Measurements from ENCODE around the gene SLC6A6. TPM values are rescaled to one million over a fixed set of nuclear protein-coding genes. Genes with fewer than 3 reads are reported as not detected.

SLC6A6 gene
- total and polyA plus RNA-seq, 4 donors: 0.92 to 7.2 (median 2.9) TPM

- no peaks in the 10 kb centered on the region for H3K9me3 ChIP-seq (ENCODE audit: control insufficient read depth in 4 of 4, low read length in 3 of 4)
- H3K36me3 ChIP-seq (ENCODE audit: control insufficient read depth in 4 of 4, insufficient read depth in 3 of 4, low read depth in 1 of 4, low read length in 3 of 4): no peaks in the 10 kb centered on the region
- H3K27me3 ChIP-seq (ENCODE audit: control insufficient read depth in 4 of 4, insufficient read depth in 4 of 4, low read length in 3 of 4): peaks cover 0 to 4% (median 1%) of the 10 kb centered on the region in 4 donors
- TF ChIP-seq, protein P1, sequence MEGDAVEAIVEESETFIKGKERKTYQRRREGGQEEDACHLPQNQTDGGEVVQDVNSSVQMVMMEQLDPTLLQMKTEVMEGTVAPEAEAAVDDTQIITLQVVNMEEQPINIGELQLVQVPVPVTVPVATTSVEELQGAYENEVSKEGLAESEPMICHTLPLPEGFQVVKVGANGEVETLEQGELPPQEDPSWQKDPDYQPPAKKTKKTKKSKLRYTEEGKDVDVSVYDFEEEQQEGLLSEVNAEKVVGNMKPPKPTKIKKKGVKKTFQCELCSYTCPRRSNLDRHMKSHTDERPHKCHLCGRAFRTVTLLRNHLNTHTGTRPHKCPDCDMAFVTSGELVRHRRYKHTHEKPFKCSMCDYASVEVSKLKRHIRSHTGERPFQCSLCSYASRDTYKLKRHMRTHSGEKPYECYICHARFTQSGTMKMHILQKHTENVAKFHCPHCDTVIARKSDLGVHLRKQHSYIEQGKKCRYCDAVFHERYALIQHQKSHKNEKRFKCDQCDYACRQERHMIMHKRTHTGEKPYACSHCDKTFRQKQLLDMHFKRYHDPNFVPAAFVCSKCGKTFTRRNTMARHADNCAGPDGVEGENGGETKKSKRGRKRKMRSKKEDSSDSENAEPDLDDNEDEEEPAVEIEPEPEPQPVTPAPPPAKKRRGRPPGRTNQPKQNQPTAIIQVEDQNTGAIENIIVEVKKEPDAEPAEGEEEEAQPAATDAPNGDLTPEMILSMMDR (IDR thresholded peaks at IDR 0.05; ENCODE audit: low read depth, low read length, missing input control): no peak
- no peak overlapping the region for H3K4me3 ChIP-seq (ENCODE audit: low read depth in 1 of 3, low read length in 3 of 3)
- peak overlapping the region in 1 of 2 donors; percentile 47 for H3K27ac ChIP-seq (ENCODE audit: low read depth in 1 of 2, low read length in 2 of 2)
- no peak overlapping the region for H3K9ac ChIP-seq (ENCODE audit: low read depth in 1 of 2, low read length in 2 of 2)
- no peak for DNase-seq (ENCODE audit: low spot score)
- no peaks in the 10 kb centered on the region for H3K4me1 ChIP-seq (ENCODE audit: control insufficient read depth in 4 of 4, insufficient read depth in 4 of 4, low read length in 3 of 4)
- WGBS: 79% methylated on average over 23 of the region's 23 CpGs
Observed at GRCh38 chr3:14453876-14454638, 51.7 kb downstream of the SLC6A6 start.

GRCh38 chr3:14454639-14455310, 52.4 kb downstream of the SLC6A6 start:
- no peak overlapping the region for H3K9ac ChIP-seq (ENCODE audit: low read depth in 1 of 2, low read length in 2 of 2)
- no peak overlapping the region for H3K27ac ChIP-seq (ENCODE audit: low read depth in 1 of 2, low read length in 2 of 2)
- 89% methylated on average over 8 of the region's 8 CpGs for WGBS
- H3K4me1 ChIP-seq (ENCODE audit: control insufficient read depth in 4 of 4, insufficient read depth in 4 of 4, low read length in 3 of 4): no peaks in the 10 kb centered on the region
- TF ChIP-seq HNF4A (conservative IDR thresholded peaks at IDR 0.05): no peak
- no peak for TF ChIP-seq ZBTB33 (IDR thresholded peaks at IDR 0.05)
- TF ChIP-seq, protein P2, sequence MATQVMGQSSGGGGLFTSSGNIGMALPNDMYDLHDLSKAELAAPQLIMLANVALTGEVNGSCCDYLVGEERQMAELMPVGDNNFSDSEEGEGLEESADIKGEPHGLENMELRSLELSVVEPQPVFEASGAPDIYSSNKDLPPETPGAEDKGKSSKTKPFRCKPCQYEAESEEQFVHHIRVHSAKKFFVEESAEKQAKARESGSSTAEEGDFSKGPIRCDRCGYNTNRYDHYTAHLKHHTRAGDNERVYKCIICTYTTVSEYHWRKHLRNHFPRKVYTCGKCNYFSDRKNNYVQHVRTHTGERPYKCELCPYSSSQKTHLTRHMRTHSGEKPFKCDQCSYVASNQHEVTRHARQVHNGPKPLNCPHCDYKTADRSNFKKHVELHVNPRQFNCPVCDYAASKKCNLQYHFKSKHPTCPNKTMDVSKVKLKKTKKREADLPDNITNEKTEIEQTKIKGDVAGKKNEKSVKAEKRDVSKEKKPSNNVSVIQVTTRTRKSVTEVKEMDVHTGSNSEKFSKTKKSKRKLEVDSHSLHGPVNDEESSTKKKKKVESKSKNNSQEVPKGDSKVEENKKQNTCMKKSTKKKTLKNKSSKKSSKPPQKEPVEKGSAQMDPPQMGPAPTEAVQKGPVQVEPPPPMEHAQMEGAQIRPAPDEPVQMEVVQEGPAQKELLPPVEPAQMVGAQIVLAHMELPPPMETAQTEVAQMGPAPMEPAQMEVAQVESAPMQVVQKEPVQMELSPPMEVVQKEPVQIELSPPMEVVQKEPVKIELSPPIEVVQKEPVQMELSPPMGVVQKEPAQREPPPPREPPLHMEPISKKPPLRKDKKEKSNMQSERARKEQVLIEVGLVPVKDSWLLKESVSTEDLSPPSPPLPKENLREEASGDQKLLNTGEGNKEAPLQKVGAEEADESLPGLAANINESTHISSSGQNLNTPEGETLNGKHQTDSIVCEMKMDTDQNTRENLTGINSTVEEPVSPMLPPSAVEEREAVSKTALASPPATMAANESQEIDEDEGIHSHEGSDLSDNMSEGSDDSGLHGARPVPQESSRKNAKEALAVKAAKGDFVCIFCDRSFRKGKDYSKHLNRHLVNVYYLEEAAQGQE (IDR thresholded peaks at IDR 0.05): no peak
- TF ChIP-seq, protein P1 (IDR thresholded peaks at IDR 0.05; ENCODE audit: low read depth, low read length, missing input control): no peak
- TF ChIP-seq EGR1 (IDR thresholded peaks at IDR 0.05; ENCODE audit: low read depth in 2 of 2): no peak
- no peak for TF ChIP-seq JUND (IDR thresholded peaks at IDR 0.05)
- TF ChIP-seq, protein P3, sequence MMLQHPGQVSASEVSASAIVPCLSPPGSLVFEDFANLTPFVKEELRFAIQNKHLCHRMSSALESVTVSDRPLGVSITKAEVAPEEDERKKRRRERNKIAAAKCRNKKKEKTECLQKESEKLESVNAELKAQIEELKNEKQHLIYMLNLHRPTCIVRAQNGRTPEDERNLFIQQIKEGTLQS (IDR thresholded peaks at IDR 0.05): no peak
- TF ChIP-seq TAF1 (conservative IDR thresholded peaks at IDR 0.05): no peak
- H3K4me3 ChIP-seq (ENCODE audit: low read depth in 1 of 3, low read length in 3 of 3): no peak overlapping the region
- H3K9me3 ChIP-seq (ENCODE audit: control insufficient read depth in 4 of 4, low read length in 3 of 4): no peaks in the 10 kb centered on the region
- DNase-seq (ENCODE audit: low spot score): no peak
- H3K36me3 ChIP-seq (ENCODE audit: control insufficient read depth in 4 of 4, insufficient read depth in 3 of 4, low read depth in 1 of 4, low read length in 3 of 4): no peaks in the 10 kb centered on the region
- H3K27me3 ChIP-seq (ENCODE audit: control insufficient read depth in 4 of 4, insufficient read depth in 4 of 4, low read length in 3 of 4): peaks cover 0 to 4% (median 1%) of the 10 kb centered on the region in 4 donors

Measured in liver (tissue), 9 donors.